Lower leg skin (tissue), 4 donors: Measurements from ENCODE around the gene FXYD1. TPM values are rescaled to one million over a fixed set of nuclear protein-coding genes. Genes with fewer than 3 reads are reported as not detected.

Experiments
- DNase-seq, 2 donors: peaks; one replicate each; pipeline ENCODE4 v3.0.0-alpha.2; 2019; ENCODE audit warnings: low spot score in 2 of 2
- H3K4me3 ChIP-seq: fragments of 200-600 bp; sonication (generic); 2 replicates; pipeline ENCODE4 v1.5.1; 2017; ENCODE audit warnings: mild to moderate bottlenecking, low read depth; ENCODE audit not compliant: poor library complexity, severe bottlenecking
- POLR2A ChIP-seq, 2 donors: fragments of 450-650 bp; IDR thresholded peaks; one replicate each; pipeline ENCODE4 v1.6.1; 2016 to 2017; ENCODE audit warnings: antibody characterized with exemption in 2 of 2, mild to moderate bottlenecking in 1 of 2, moderate library complexity in 1 of 2
- WGBS, 2 donors: methylation state at CpG; one replicate each; pipeline ENCODE4 v1.1.5; 2018; 5-methylcytosine and 5-hydroxymethylcytosine counted together
- intact Hi-C: fragments of 100-400 bp; cut with DNase I; formaldehyde crosslinking; loops from one replicate; pipeline ENCODE4 v1.15.0; 2023; ENCODE audit warnings: low total_unique reads
- total RNA-seq, 4 donors: library from RNA; depleted of rRNA; stranded (reverse); fragments of >200 nt; gene quantifications; one replicate each; pipeline ENCODE4 v1.1.0, GENCODE V29; 2016
- TF ChIP-seq, protein P1 (sequence below), 3 donors: fragments of 450-650 bp; IDR thresholded peaks; one replicate each; pipeline ENCODE4 v1.5.1; 2016; ENCODE audit warnings: antibody characterized with exemption in 3 of 3, mild to moderate bottlenecking in 3 of 3, moderate library complexity in 2 of 3

Gene FXYD1
- total RNA-seq, 4 donors from 2014 or later: 5.5 to 20.9 (median 6.5) TPM; not detected in 1

DNA sequence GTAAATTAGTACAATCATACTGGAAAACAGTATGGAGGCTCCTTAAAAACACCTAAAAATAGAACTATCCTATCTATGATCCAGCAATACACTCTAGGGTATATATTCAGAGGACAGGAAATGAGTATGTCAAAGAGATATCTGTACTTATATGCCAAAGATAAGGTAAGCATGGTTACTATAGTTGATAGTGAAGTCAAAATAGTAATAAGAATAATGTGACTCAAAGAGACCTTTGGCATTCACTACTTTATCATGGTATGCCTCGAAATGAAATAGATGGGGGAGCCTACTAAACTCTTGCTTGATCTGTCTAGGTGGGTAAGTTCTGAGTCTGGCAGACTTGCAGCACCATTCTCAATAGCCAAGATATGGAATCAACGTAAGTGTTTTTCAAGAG lies 46.3 kb downstream of the FXYD1 start:
- TF ChIP-seq, protein P1, sequence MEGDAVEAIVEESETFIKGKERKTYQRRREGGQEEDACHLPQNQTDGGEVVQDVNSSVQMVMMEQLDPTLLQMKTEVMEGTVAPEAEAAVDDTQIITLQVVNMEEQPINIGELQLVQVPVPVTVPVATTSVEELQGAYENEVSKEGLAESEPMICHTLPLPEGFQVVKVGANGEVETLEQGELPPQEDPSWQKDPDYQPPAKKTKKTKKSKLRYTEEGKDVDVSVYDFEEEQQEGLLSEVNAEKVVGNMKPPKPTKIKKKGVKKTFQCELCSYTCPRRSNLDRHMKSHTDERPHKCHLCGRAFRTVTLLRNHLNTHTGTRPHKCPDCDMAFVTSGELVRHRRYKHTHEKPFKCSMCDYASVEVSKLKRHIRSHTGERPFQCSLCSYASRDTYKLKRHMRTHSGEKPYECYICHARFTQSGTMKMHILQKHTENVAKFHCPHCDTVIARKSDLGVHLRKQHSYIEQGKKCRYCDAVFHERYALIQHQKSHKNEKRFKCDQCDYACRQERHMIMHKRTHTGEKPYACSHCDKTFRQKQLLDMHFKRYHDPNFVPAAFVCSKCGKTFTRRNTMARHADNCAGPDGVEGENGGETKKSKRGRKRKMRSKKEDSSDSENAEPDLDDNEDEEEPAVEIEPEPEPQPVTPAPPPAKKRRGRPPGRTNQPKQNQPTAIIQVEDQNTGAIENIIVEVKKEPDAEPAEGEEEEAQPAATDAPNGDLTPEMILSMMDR (IDR thresholded peaks at IDR 0.05): no peak
- TF ChIP-seq POLR2A (IDR thresholded peaks at IDR 0.05): no peak
- DNase-seq: no peak
- intact Hi-C loops: no loop called here
- WGBS, 2 donors: 75 to 83% methylated on average over 2 of the region's 2 CpGs
- no peak overlapping the region for H3K4me3 ChIP-seq

Other genes with a start within 250 kb of the FXYD1 start
- gene ZNF30, start 211.9 kb upstream of the FXYD1 start, total RNA-seq: 1 to 10 TPM in 3 of 4 donors, under 1 TPM in 1; 0.53 to 2.1 (median 1.8) TPM
- gene ZNF792, start 174.6 kb upstream of the FXYD1 start, total RNA-seq: 1 to 10 TPM; 2.8 to 6.7 (median 4.7) TPM
- gene GRAMD1A, start 138.5 kb upstream of the FXYD1 start, total RNA-seq: 10 to 100 TPM; 12.6 to 49.2 (median 20.3) TPM
- 1 to 10 TPM; 1.1 to 4.4 (median 3.0) TPM for gene SCN1B, start 108.4 kb upstream of the FXYD1 start, total RNA-seq
- 1 to 10 TPM in 2 of 4 donors, under 1 TPM in 1, not detected in 1; 0.45 to 2.0 (median 1.3) TPM for gene HPN, start 97.1 kb upstream of the FXYD1 start, total RNA-seq
- 100 to 1,000 TPM; 391 to 630 (median 546) TPM for gene FXYD3, start 23.0 kb upstream of the FXYD1 start, total RNA-seq
- gene LGI4, start 3.8 kb upstream of the FXYD1 start, total RNA-seq: 10 to 100 TPM in 1 of 4 donors, 1 to 10 TPM in 3; 4.3 to 19.4 (median 8.9) TPM
- 1 to 10 TPM in 1 of 4 donors, not detected in 3; 1.3 TPM for gene FXYD7, start 4.4 kb downstream of the FXYD1 start, total RNA-seq
- gene FXYD5, start 15.9 kb downstream of the FXYD1 start, total RNA-seq: 10 to 100 TPM; 41.4 to 59.8 (median 57.7) TPM
- gene FAM187B, start 89.9 kb downstream of the FXYD1 start, total RNA-seq: not detected
- gene LSR, start 110.2 kb downstream of the FXYD1 start, total RNA-seq: 100 to 1,000 TPM in 1 of 4 donors, 10 to 100 TPM in 3; 79.0 to 115 (median 84.5) TPM
- gene USF2, start 130.1 kb downstream of the FXYD1 start, total RNA-seq: 100 to 1,000 TPM in 3 of 4 donors, 10 to 100 TPM in 1; 95.9 to 126 (median 120) TPM
- gene HAMP, start 143.7 kb downstream of the FXYD1 start, total RNA-seq: not detected
- under 1 TPM in 1 of 4 donors, not detected in 3; 0.10 TPM for gene MAG, start 153.3 kb downstream of the FXYD1 start, total RNA-seq
- 1 to 10 TPM in 1 of 4 donors, under 1 TPM in 1, not detected in 2; 0.91 to 4.2 TPM for gene CD22, start 190.4 kb downstream of the FXYD1 start, total RNA-seq
- gene FFAR1, start 209.1 kb downstream of the FXYD1 start, total RNA-seq: not detected
- gene FFAR3, start 219.6 kb downstream of the FXYD1 start, total RNA-seq: not detected
- gene GPR42, start 232.2 kb downstream of the FXYD1 start, total RNA-seq: not detected